HUES6 (cell line): ENCODE results near the gene MACROD1.
A peak's percentile ranks its signal among the peaks of the same experiment; 100 is the strongest.

Experiments
- H3K27ac ChIP-seq: 2 replicates; pipeline ENCODE4 v1.7.0; 2013; ENCODE audit warnings: low read depth, mild to moderate bottlenecking, low read length, inconsistent platforms
- H3K27me3 ChIP-seq: 2 replicates; pipeline ENCODE4 v1.6.1; 2013; ENCODE audit warnings: low read length; ENCODE audit not compliant: control insufficient read depth, insufficient read depth
- H3K36me3 ChIP-seq: 2 replicates; pipeline ENCODE4 v1.6.1; 2013; ENCODE audit warnings: low read length; ENCODE audit not compliant: control insufficient read depth, insufficient read depth
- H3K4me1 ChIP-seq: 2 replicates; pipeline ENCODE4 v1.6.1; 2013; ENCODE audit warnings: low read length; ENCODE audit not compliant: control insufficient read depth, insufficient read depth
- H3K4me3 ChIP-seq: 2 replicates; pipeline ENCODE4 v1.5.1; 2013; ENCODE audit warnings: low read depth, low read length
- H3K9ac ChIP-seq: one replicate; pipeline ENCODE4 v1.6.1; 2013; ENCODE audit warnings: mild to moderate bottlenecking, low read length
- H3K9me3 ChIP-seq: 2 replicates; pipeline ENCODE4 v1.6.1; 2013; ENCODE audit warnings: low read depth, low read length; ENCODE audit not compliant: control insufficient read depth, insufficient read depth

Gene MACROD1

GRCh38 chr11:64183890-64184289 is 18.0 kb upstream of the MACROD1 start:
- H3K9me3 ChIP-seq: peaks cover 5% of the 10 kb centered on the region; the same call in 1 of the 2 replicates
- peaks cover 13% of the 10 kb centered on the region for H3K4me1 ChIP-seq
- peak overlapping the region; percentile 13 for H3K9ac ChIP-seq
- H3K27me3 ChIP-seq: no peaks in the 10 kb centered on the region
- H3K36me3 ChIP-seq: peaks cover 14% of the 10 kb centered on the region
- no peak overlapping the region for H3K4me3 ChIP-seq
- H3K27ac ChIP-seq: no peak overlapping the region

DNA sequence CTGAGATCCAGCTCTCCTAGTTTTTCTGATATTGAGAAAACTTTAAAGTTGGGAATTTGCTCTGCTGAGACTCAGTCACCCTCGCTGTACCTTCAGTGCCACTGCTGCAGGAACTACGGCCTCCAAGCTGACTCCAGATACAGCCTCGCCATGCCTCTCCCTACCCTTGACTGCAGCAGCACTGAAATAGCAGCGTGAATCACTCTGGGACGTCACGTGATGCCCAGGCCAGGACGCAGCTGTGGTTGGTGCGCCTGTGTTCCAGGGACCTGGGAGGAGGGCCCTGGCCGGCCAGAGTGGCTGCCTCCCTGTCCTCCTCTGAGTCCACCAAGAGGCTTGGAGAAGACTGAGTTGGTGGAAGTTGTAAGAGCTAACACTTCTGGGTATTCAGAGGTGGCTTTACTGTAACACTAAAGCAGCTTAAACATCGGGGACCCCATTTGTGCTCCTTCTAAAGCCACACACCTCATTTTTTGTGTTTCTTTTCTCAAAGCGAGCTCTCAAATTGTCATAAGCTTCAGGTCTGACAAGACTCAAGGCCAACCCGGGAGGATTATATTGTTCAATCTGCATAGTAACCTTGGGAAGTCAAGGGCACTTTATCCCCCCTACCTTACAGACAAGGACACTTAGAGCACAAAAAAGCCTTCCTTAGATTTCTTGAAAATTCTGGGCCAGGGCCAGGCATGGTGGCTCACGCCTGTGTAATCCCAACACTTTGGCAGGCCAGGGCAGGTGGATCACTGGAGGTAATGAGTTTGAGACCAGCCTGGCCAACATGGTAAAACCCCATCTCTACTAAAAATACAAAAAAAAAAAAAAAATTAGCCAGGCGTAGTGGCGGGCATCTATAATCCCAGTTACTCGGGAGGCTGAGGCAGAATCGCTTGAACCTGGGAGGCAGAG is 15.8 kb upstream of the MACROD1 start:
- Histone ChIP-seq H3K4me3 (no peak overlapping the region), H3K9ac (no peak overlapping the region), H3K4me1 (peaks cover 13% of the 10 kb centered on the region), H3K9me3 (peaks cover 5% of the 10 kb centered on the region; the same call in 1 of the 2 replicates), H3K27ac (no peak overlapping the region), H3K27me3 (no peaks in the 10 kb centered on the region), H3K36me3 (peaks cover 8% of the 10 kb centered on the region; the same call in 1 of the 2 replicates)

DNA sequence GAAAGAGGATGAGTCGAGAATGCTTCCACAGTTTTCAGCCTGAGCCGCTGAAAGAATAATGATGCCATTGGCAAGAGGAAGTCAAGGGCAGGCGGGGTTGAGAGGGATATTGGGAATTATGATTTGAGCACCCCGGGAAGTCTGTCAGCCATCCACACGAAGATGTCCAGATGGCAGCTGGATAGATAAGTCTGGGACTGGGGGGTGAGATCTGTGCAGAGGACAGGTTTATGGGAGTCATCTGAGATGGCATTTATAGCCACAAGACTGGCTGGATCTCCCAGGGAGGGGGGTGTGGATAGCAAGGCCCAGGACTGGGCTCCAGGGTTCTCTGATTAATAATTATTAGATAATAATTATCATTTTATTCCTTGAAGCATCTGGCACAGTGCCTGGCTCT is 15.0 kb upstream of the MACROD1 start:
- Histone ChIP-seq H3K27me3 (no peaks in the 10 kb centered on the region), H3K27ac (no peak overlapping the region), H3K4me3 (no peak overlapping the region), H3K9ac (no peak overlapping the region), H3K36me3 (peaks cover 8% of the 10 kb centered on the region; the same call in 1 of the 2 replicates), H3K9me3 (peaks cover 5% of the 10 kb centered on the region; the same call in 1 of the 2 replicates), H3K4me1 (peaks cover 13% of the 10 kb centered on the region)

DNA sequence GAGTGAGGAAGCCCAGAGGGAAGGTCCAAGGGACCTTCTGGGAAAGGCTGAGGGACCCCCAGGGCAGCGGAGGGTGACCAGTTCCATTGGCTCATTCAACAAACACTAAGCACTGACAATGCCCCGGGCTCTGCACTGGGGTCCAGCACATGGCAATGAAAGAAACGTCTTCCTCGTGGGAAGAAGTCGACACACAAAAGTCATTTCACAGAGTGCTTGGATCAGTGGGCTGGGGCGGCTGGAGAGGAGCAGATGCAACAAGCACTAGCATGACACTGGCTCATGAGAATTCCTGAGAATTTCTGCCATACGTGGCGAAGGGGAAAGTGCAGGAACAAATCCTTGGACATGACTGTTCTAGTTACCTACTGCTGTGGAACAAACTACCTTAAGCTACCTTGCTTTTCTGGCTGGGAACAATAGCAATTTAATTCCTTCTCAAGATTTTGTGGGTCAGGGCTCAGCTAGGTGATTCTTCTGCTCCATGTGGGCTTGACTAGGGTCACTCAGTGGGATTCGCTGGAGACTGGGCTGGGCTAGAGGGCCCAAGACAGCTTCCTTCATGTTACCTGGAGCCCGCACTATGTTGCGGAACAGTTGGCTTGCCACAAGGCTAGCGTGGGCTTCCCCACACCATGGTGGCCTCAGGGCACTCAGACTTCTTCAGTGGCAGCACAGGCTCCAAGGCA is 13.2 kb upstream of the MACROD1 start:
- Histone ChIP-seq H3K27me3 (no peaks in the 10 kb centered on the region), H3K9me3 (peaks cover 7% of the 10 kb centered on the region), H3K36me3 (peaks cover 8% of the 10 kb centered on the region; the same call in 1 of the 2 replicates), H3K9ac (no peak overlapping the region), H3K4me3 (no peak overlapping the region), H3K27ac (no peak overlapping the region), H3K4me1 (peaks cover 9% of the 10 kb centered on the region)

- peaks cover 9% of the 10 kb centered on the region for H3K4me1 ChIP-seq
- H3K27me3 ChIP-seq: no peaks in the 10 kb centered on the region
- no peak overlapping the region for H3K27ac ChIP-seq
- peaks cover 14% of the 10 kb centered on the region for H3K9me3 ChIP-seq
- H3K36me3 ChIP-seq: peaks cover 8% of the 10 kb centered on the region; the same call in 1 of the 2 replicates
- H3K9ac ChIP-seq: no peak overlapping the region
- H3K4me3 ChIP-seq: no peak overlapping the region
Measured at GRCh38 chr11:64178203-64178602, 12.3 kb upstream of the MACROD1 start.

- no peaks in the 10 kb centered on the region for H3K27me3 ChIP-seq
- no peak overlapping the region for H3K9ac ChIP-seq
- peaks cover 14% of the 10 kb centered on the region for H3K9me3 ChIP-seq
- no peak overlapping the region for H3K4me3 ChIP-seq
- H3K27ac ChIP-seq: no peak overlapping the region
- H3K36me3 ChIP-seq: peaks cover 8% of the 10 kb centered on the region; the same call in 1 of the 2 replicates
- peaks cover 6% of the 10 kb centered on the region for H3K4me1 ChIP-seq
Measured at GRCh38 chr11:64176751-64177150, 10.8 kb upstream of the MACROD1 start.

DNA sequence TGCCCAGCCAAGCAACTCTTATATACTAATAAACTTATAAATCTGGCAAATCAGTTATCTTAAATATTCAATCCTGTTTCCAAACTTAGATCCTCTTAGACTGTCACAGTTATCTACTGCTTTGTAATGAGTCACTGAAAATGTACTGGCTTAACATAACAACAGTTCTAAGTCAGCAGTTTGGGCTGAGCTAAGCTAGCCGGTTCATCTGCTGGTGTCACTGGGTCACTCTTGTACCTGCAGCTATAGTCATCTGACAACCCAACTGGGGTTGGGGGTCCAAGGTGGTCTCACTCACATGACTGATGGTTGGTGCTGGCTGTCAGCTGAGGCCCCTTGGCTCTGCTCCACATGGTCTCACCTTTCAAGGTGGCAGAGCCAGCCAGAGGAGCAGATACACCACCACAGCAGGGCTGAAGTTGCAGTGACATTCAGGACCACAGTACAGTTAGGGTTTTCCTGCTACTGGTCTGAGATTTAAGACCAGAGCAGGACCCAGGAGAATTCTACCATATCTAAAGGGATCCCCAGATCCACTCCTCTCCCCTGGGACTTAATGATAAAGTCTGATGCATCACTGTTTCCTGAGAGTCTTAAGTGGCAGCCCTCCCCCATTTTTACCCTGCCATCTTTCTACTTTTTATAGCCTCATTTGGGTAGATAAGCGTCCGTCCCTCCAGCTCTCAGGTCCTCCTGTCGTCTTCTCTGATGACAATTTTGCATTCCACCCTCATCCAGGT is 7.9 kb upstream of the MACROD1 start:
- Histone ChIP-seq H3K9ac (no peak overlapping the region), H3K36me3 (no peaks in the 10 kb centered on the region), H3K9me3 (peaks cover 9% of the 10 kb centered on the region), H3K4me3 (no peak overlapping the region), H3K4me1 (no peaks in the 10 kb centered on the region), H3K27me3 (no peaks in the 10 kb centered on the region), H3K27ac (no peak overlapping the region)

DNA sequence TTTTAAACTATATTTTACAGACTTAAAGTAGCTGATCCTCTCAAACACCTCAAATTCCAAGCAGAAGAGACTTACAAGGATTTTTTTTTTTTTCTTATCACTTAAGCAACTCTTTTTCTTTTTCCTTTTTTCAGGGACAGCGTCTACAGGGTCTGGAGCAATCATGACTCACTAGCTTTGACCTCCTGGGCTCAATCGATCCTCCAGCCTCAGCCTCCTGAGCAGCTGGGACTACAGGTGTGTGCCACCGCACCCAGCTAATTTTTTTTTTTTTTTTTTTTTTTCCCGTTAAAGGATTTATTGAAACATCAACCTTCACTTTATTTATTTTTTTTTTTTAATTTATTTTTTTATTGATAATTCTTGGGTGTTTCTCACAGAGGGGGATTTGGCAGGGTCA is 4.5 kb upstream of the MACROD1 start:
- no peak overlapping the region for H3K27ac ChIP-seq
- no peak overlapping the region for H3K4me3 ChIP-seq
- H3K27me3 ChIP-seq: no peaks in the 10 kb centered on the region
- no peak overlapping the region for H3K9ac ChIP-seq
- peaks cover 9% of the 10 kb centered on the region for H3K9me3 ChIP-seq
- no peaks in the 10 kb centered on the region for H3K36me3 ChIP-seq
- no peaks in the 10 kb centered on the region for H3K4me1 ChIP-seq

DNA sequence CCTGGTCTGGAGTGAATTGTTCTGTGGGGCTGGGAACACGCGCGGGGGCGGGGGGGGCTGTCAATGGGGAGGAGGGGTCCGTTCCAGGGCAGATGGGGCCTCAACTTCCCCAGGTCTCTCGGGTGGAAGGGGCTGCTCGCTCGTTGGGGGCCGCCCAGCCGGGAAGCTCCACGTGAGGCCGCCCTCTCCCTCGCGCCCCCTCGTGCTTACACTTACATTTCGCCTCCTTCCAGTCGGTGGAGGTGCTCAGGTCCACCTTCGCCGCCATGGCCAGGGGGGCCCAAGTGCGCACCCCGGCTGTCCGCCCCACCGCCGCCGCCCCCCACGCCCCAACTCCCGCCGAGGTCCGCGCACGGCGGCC is 452 bp downstream of the MACROD1 start:
- Histone ChIP-seq H3K36me3 (0 out of 2 replicates have a peak, but pooled peaks cover 3% of the 10 kb centered on the region), H3K4me1 (peaks cover 9% of the 10 kb centered on the region), H3K27ac (no peak overlapping the region; the same call in 1 of the 2 replicates), H3K9me3 (no peaks in the 10 kb centered on the region), H3K27me3 (no peaks in the 10 kb centered on the region), H3K9ac (no peak overlapping the region), H3K4me3 (peak overlapping the region; percentile 57)

DNA sequence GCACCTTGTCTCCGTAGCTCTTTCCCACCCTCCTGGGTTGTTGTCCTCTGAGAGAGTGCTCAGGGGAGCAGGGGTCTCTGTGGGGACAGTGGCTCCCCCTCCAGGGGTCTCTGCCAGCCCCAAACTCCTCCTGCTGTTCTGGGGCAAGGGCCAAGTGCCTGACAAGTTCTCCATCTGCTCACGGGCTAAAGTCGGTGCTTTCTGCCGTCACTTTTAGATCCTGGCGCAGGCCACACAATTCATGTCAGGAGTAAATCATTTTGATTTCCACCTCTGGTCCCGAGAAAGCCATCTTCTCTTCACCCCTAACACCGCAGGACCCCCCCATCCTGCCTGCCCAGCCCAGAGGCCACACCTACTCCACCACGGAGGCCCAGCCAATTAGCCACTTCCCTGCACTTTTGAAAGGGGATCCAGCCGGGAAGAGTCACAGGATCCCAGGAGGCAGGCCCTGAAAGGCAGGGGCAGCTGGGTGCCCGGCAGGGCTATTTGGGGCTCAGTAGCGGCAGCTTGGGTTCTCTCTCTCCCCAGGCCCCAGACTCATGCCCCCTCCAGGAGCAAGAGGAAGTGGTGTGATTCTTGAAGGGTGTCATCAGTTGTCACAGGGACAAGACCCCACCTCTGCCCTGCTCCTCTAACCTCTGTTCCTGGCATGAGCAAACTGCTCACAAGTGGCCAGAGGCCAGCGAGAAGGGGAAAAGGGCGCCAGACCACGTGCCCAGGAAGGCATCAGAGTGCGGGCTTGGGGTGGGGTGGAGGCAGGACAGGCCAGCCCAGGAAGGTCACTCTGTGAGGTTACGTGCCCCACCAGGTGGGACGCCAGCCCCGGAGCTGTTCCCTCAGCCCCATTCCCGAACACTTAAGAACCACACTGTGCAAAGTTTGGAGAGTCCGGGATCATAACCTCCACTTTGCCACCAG is 1.3 kb downstream of the MACROD1 start:
- H3K36me3 ChIP-seq: 0 out of 2 replicates have a peak, but pooled peaks cover 3% of the 10 kb centered on the region
- H3K9me3 ChIP-seq: no peaks in the 10 kb centered on the region
- no peaks in the 10 kb centered on the region for H3K27me3 ChIP-seq
- peak overlapping the region; percentile 57 for H3K4me3 ChIP-seq
- H3K9ac ChIP-seq: no peak overlapping the region
- peaks cover 9% of the 10 kb centered on the region for H3K4me1 ChIP-seq
- no peak overlapping the region for H3K27ac ChIP-seq
